HEK293 (cell line): ENCODE measurements around the gene CCDC88C.

Experiments used
- CTCF ChIA-PET: fragments of 350-600 bp; formaldehyde crosslinking; extraction: SDS; loops from one replicate; lab custom pipeline; 2021; ENCODE audit warnings: antibody characterized with exemption; lab: Yijun Ruan, JAX
- POLR2A ChIA-PET: fragments of 300-600 bp; formaldehyde crosslinking; extraction: SDS; loops from one replicate; lab custom pipeline; 2020; ENCODE audit warnings: antibody characterized with exemption, inconsistent platforms; lab: Yijun Ruan, JAX
- H3K27ac ChIP-seq: fragments of 200-500 bp; sonication (Bioruptor generic); 2 replicates; pipeline ENCODE4 v1.5.1; 2014; ENCODE audit warnings: low read depth, low read length, control low read depth, inconsistent platforms; ENCODE audit errors: extremely low read depth
- H3K36me3 ChIP-seq, 2 experiments: fragments of 200-500 bp in 1 of 2; sonication (Bioruptor generic) in 1 of 2; 1 replicate in 1 of 2; 2 replicates in 1 of 2; pipeline ENCODE4 v1.5.1; 2014 to 2017; ENCODE audit warnings: inconsistent platforms in 2 of 2, low read length in 2 of 2; ENCODE audit not compliant: control insufficient read depth in 2 of 2, insufficient read depth in 1 of 2
- H3K4me1 ChIP-seq: fragments of 200-500 bp; sonication (Bioruptor generic); 2 replicates; pipeline ENCODE4 v1.5.1; 2014; ENCODE audit warnings: mild to moderate bottlenecking, low read length, inconsistent platforms; ENCODE audit not compliant: control insufficient read depth, insufficient read depth
- H3K4me3 ChIP-seq: 2 replicates; pipeline ENCODE4 v1.5.1; 2011; ENCODE audit warnings: low read depth, mild to moderate bottlenecking, control low read depth, low read length, moderate library complexity
- H3K9me3 ChIP-seq: fragments of 200-500 bp; sonication (Bioruptor generic); 2 replicates; pipeline ENCODE4 v1.5.1; 2014; ENCODE audit warnings: low read depth, low read length, inconsistent platforms; ENCODE audit not compliant: control insufficient read depth, insufficient read depth
- PRDM1 ChIP-seq: fragments of 450-650 bp; formaldehyde crosslinking; IDR thresholded peaks from 2 replicates; pipeline ENCODE4; 2016; ENCODE audit warnings: missing biosample characterization, missing genetic modification characterization
- SP7 ChIP-seq: fragments of 450-650 bp; formaldehyde crosslinking; IDR thresholded peaks from 2 replicates; pipeline ENCODE4 v1.5.1; 2016; ENCODE audit warnings: missing biosample characterization, missing genetic modification characterization
- YY2 ChIP-seq: fragments of 450-650 bp; formaldehyde crosslinking; IDR thresholded peaks from 2 replicates; pipeline ENCODE4 v1.5.1; 2016; ENCODE audit warnings: missing biosample characterization, missing genetic modification characterization
- ZBTB48 ChIP-seq: fragments of 450-650 bp; formaldehyde crosslinking; IDR thresholded peaks from 2 replicates; pipeline ENCODE4 v1.5.1; 2016; ENCODE audit warnings: missing biosample characterization, missing genetic modification characterization
- ZFHX2 ChIP-seq: fragments of 450-650 bp; formaldehyde crosslinking; conservative IDR thresholded peaks from 2 replicates; pipeline ENCODE4 v1.5.1; 2016; ENCODE audit warnings: missing biosample characterization, missing genetic modification characterization
- ZFP69B ChIP-seq: fragments of 450-650 bp; formaldehyde crosslinking; IDR thresholded peaks from 2 replicates; pipeline ENCODE4 v1.5.1; 2016; ENCODE audit warnings: missing biosample characterization, missing genetic modification characterization
- ZNF121 ChIP-seq: fragments of 450-650 bp; formaldehyde crosslinking; IDR thresholded peaks from 2 replicates; pipeline ENCODE4 v1.5.1; 2016; ENCODE audit warnings: missing biosample characterization, missing genetic modification characterization
- ZNF18 ChIP-seq: fragments of 450-650 bp; formaldehyde crosslinking; IDR thresholded peaks from 2 replicates; pipeline ENCODE4 v1.5.1; 2016; ENCODE audit warnings: missing biosample characterization, missing genetic modification characterization
- ZNF24 ChIP-seq: fragments of 450-650 bp; formaldehyde crosslinking; IDR thresholded peaks from 2 replicates; pipeline ENCODE4 v1.5.1; 2016; ENCODE audit warnings: missing biosample characterization, missing genetic modification characterization
- ZNF341 ChIP-seq: fragments of 450-650 bp; formaldehyde crosslinking; IDR thresholded peaks from 2 replicates; pipeline ENCODE4; 2016; ENCODE audit warnings: low read depth, missing biosample characterization, missing genetic modification characterization
- ZNF350 ChIP-seq: fragments of 450-650 bp; formaldehyde crosslinking; IDR thresholded peaks from 2 replicates; pipeline ENCODE4 v1.5.0; 2017; ENCODE audit warnings: missing biosample characterization, mild to moderate bottlenecking, missing genetic modification characterization
- ZNF366 ChIP-seq: fragments of 450-650 bp; formaldehyde crosslinking; conservative IDR thresholded peaks from 2 replicates; pipeline ENCODE4 v1.5.1; 2016; ENCODE audit warnings: missing biosample characterization, missing genetic modification characterization
- ZNF394 ChIP-seq: fragments of 450-650 bp; formaldehyde crosslinking; IDR thresholded peaks from 2 replicates; pipeline ENCODE4 v1.5.1; 2016; ENCODE audit warnings: missing biosample characterization, missing genetic modification characterization, mild to moderate bottlenecking, moderate library complexity, borderline replicate concordance
- ZNF398 ChIP-seq: fragments of 450-650 bp; formaldehyde crosslinking; IDR thresholded peaks from 2 replicates; pipeline ENCODE4 v1.5.1; 2017; ENCODE audit warnings: missing biosample characterization, missing genetic modification characterization
- ZNF645 ChIP-seq: fragments of 450-650 bp; formaldehyde crosslinking; IDR thresholded peaks from 2 replicates; pipeline ENCODE4; 2016; ENCODE audit warnings: missing biosample characterization, missing genetic modification characterization
- TF ChIP-seq, protein P1 (sequence below): fragments of 450-650 bp; formaldehyde crosslinking; IDR thresholded peaks from 2 replicates; pipeline ENCODE4 v1.5.1; 2016; ENCODE audit warnings: missing biosample characterization, missing genetic modification characterization
- TF ChIP-seq, protein P2 (sequence below): fragments of 450-650 bp; formaldehyde crosslinking; IDR thresholded peaks from 2 replicates; pipeline ENCODE4 v1.5.1; 2017; ENCODE audit warnings: missing biosample characterization, missing genetic modification characterization

The CCDC88C gene

DNA sequence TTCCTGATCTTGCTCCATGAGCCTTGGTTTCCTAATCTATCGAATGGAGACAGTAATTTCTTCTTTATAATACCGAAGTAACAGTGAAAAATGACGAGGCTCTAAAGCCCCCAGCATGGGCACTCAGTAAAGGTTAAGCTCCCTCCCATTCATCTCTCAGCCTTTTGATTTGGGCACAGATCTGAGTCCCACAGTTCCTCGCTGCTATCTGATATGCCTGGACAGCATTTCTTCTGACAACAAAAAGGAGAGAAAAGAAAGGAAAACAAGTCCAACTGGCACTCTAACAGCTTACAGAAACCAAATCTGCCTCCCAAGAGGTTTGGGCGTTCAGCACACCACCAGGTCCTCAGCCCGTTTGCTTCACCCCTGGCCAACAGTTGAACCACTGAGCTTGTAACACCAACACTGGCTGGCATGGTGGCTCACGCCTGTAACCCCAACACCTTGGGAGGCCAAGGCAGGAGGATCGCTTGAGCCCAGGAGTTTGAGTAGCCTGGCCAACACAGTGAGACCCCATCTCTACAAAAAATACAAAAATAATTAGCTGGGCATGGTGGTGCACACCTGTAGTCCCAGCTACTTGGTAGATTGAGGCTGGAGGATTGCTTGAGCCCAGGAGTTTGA is 19.5 kb downstream of the CCDC88C start:
- no peak overlapping the region for H3K4me3 ChIP-seq
- no peaks in the 10 kb centered on the region for H3K36me3 ChIP-seq
- CTCF ChIA-PET, result interaction anchor here (0.7 to 1.7 kb wide), 4 partner anchors 9 to 701 kb away, joined by 3 to 5 read pairs (median 3); partner anchors contain the start of gene CCDC88C
- peaks cover 17% of the 10 kb centered on the region for H3K4me1 ChIP-seq
- TF ChIP-seq ZNF645 (tag by site-specific recombination) (no peak), ZNF121 (tag by site-specific recombination) (peak; percentile 99)
- TF ChIP-seq, all 188 proteins: peak for 1
- H3K9me3 ChIP-seq, result no peaks in the 10 kb centered on the region
- H3K27ac ChIP-seq, result no peak overlapping the region
- POLR2A ChIA-PET, result no interaction called here

GRCh38 chr14:91396959-91397815 is 20.4 kb downstream of the CCDC88C start:
- ChIA-PET POLR2A (interaction anchor here (0.7 kb wide), 1 partner anchor 136 kb away, joined by 3 read pairs; no protein-coding TSS in a partner anchor), CTCF (interaction anchor here (0.6 to 1.7 kb wide), 3 partner anchors 8 to 111 kb away, joined by 3 to 5 read pairs (median 3); no protein-coding TSS in a partner anchor)
- Histone ChIP-seq H3K4me3 (no peak overlapping the region), H3K4me1 (peaks cover 10% of the 10 kb centered on the region), H3K9me3 (no peaks in the 10 kb centered on the region), H3K36me3 (no peaks in the 10 kb centered on the region), H3K27ac (no peak overlapping the region)
- TF ChIP-seq SP7 (tag by site-specific recombination) (peak; percentile 79), ZNF398 (tag by site-specific recombination) (peak; percentile 37; the same call in 1 of the 2 replicates), ZNF366 (tag by site-specific recombination) (peak; percentile 64), ZFHX2 (tag by site-specific recombination) (peak; percentile 26; the same call in 1 of the 2 replicates), ZBTB48 (tag by site-specific recombination) (peak; percentile 62), PRDM1 (tag by site-specific recombination) (peak; percentile 78), ZNF18 (tag by site-specific recombination) (peak; percentile 86), ZNF24 (no peak), ZNF394 (peak; percentile 23; the same call in 1 of the 2 replicates), YY2 (0 out of 2 replicates have a peak, but pooled peaks have one; percentile 13), ZNF341 (tag by site-specific recombination) (peak; percentile 87), ZFP69B (tag by site-specific recombination) (no peak), ZNF350 (tag by site-specific recombination) (no peak)
- TF ChIP-seq, protein P1, sequence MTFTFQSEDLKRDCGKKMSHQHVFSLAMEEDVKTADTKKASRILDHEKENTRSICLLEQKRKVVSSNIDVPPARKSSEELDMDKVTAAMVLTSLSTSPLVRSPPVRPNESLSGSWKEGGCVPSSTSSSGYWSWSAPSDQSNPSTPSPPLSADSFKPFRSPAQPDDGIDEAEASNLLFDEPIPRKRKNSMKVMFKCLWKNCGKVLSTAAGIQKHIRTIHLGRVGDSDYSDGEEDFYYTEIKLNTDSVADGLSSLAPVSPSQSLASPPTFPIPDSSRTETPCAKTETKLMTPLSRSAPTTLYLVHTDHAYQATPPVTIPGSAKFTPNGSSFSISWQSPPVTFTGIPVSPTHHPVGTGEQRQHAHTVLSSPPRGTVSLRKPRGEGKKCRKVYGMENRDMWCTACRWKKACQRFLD (tag by site-specific recombination), result no peak
- TF ChIP-seq, protein P2, sequence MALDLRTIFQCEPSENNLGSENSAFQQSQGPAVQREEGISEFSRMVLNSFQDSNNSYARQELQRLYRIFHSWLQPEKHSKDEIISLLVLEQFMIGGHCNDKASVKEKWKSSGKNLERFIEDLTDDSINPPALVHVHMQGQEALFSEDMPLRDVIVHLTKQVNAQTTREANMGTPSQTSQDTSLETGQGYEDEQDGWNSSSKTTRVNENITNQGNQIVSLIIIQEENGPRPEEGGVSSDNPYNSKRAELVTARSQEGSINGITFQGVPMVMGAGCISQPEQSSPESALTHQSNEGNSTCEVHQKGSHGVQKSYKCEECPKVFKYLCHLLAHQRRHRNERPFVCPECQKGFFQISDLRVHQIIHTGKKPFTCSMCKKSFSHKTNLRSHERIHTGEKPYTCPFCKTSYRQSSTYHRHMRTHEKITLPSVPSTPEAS (tag by site-specific recombination), result peak; percentile 58
- TF ChIP-seq, all 188 proteins: peak for 11
